Hematopoietic multipotent progenitor cell treated with erythropoietin and hydrocortisone succinate and interleukin-3 and kit ligand, for 4 days (in vitro differentiated cells): ENCODE results near the gene FBXL22.

Experiments
- DNase-seq: peaks from one replicate; pipeline ENCODE4 v3.0.0-alpha.2; 2015

FBXL22 gene

DNA sequence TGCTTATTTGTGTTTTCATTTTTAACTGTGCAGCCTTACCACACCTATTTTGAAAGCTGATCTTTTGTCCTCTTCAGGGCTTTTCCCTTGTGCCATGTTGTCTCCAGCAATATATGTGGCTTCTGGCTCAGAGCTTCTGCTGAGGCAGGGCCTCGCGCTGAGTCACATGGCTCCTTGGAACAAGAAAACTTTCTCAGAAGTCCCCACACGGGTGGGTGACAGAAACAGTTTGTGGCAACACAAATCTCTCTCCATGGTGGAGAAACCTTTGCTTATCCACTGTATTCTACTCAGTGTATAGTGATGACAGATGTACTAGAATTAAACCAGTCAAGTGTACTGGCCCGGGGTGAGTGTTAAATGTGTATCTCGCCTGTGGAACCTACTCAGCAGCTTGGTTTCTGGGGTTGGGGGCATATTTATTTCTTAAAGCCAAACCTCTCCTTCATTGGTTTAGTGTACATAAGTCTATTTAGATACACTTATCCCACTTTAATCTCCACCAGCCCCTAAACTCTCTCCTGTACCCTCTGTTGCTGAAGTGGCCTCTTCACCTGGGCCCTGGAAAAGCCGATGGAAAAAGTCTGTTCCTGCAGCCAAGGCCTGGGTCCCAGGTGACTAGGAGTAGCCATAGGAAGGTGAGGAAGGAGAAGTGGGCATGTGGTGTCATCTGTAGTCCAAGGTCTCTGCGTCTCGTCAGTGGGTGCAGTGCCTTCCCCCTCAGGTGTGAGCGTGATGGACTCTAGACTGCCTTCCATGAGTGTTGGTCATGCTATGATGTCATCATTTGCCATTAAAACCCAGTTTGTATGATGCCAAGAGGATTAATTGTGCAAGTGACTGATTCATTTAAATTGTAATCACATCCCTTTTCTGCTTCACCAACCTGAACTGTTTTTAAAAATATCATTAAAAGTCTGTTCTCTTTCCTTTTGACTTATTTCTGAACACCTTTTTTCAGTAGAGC lies 3.2 kb upstream of the FBXL22 start:
- DNase-seq, result no peak

DNA sequence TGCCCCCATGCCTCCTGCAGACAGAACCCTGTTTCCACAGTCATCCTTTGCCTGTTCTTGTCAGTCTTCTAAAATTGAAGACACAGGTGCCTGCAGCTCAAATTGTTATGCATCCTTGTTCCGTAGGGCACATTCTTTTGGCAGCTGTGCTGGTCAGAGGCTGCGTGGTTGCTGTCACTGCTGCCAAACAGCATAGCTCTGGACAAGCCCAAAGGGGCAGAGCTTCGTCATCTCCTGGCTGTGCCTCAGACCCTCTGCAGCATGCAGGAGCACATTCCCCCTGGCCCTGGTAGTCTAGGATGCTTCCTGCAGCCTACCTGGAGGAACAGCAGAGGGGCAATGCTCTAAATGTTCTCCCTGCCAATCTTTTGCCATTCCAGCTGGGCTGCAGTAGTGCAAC lies 2.1 kb upstream of the FBXL22 start:
- DNase-seq, result no peak

DNA sequence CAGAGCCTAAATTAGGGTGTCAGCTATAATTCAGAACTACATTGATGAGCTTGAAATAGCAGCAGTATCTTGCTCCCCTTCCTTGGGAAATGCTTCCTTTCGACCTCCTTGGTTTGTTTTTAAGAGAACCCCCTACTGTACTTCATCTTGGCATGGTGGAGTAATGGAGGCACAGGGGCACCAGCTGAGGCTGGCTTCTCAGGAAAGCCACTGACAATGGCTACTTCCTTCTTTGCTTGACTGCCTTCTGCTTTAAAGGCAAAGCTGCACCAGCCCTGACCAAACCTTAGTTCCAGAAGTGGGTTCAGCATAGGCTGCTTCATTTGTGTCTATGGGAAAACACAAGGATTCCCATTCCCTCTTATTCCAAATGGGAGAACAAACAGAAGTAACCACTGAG lies 1.5 kb upstream of the FBXL22 start:
- no peak for DNase-seq

DNA sequence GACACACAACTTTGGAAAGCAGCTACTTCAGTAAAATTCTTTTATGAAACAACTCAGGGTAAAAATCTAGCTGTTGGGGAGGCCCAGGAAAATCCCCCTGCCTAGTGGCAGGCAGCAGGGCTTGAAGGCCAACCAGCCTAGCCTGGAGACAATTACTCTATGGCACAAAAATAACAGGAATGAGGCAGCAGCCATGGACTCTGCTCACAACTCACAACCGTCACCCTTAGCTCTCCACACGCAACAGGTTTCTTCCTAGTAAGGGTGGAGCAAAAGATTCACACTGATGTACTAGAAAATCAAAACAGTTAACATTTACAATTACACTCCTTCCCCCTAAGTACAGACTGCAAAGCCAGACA lies 530 bp upstream of the FBXL22 start:
- no peak for DNase-seq

DNA sequence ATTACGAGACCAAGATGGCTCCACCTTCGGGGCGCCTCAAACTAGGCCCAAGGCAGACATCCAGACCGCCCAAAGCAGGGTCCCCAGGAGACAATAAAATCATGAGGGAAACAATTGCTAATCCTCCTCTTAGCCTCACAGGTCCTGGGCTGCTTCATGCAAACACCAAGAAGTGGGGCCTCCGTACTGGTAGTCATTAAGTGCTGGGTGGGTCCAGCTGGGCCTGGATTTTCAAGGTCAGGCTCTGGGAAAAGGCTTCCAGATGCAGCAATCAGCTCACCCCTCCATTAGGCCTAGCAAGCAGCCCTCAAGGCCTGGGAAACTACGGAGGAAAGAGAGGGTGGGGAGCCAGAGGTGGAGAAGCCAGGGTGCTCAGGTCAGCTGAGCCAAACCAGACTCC lies 634 bp downstream of the FBXL22 start:
- no peak for DNase-seq

DNA sequence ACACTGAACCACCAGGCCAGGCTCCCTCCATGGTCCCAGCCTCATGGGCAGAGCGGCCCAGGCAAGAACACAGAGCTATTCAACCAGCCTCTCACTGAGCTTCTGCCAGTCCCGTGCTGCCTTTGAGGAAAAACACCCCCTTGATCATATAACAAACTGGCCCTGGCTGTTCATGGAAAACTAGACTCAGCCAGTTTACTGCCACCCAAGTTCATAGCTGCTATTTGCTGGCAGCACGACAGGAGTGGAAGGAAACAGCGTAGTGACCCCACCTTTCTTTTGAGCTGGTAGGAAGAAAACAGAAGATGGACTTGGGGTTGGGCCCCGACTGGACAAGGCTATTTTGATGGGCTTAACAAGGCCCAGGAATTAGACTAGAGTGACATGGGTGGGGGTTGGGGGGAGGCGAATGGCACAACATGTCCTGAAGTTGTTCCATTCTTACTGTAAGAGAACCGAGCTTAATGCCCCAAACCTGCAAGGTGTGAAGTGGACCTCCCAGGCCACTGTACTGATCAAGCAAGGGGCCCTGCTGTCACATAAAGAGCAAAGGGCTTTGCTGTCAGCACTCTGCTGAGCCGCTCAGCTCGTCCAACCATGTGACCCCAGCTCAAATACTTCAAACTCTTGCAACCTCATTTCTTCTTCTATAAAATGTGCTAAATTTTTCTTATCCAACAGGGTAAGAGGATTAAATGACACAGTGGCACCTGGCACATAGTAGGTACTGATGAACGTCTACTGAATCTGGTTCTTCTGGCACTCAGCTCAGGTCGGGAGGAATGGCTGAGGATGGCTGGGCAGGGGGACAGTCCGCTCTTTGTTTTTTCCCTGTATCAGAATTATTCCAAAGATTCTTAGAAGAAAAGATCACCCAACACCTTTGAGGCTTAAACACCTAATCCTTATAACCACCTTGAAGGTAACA lies 1.6 kb downstream of the FBXL22 start:
- no peak for DNase-seq

DNA sequence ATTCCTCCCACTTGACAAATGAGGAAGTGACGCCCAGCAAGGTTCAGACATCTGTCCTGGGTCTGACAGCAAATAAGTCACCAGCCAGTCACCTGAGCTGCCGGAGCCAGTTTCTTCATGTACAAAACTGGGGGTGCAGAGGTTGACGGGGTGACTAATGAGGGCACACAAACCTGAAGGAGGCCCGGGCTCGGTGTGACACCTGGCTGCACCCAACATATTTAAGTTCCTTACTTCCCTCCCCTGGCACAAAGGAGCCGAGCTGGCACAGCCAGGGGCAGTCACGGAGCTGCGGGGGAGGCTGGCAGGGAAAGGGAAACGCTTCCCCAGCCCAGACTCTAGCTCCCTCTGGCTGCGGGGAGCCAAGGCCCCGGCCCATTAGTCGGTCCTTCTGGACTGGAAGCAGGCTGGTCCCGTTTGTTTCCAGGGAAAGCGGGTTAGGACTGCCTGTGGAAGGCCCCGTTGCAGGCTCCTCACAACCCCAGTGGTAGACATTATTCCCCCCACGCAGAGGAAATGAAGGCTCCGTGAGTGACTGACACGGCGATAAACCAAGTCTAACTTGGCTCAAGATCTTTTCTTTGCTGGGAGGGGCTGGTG lies 2.3 kb downstream of the FBXL22 start:
- DNase-seq, result peak; percentile 73

DNA sequence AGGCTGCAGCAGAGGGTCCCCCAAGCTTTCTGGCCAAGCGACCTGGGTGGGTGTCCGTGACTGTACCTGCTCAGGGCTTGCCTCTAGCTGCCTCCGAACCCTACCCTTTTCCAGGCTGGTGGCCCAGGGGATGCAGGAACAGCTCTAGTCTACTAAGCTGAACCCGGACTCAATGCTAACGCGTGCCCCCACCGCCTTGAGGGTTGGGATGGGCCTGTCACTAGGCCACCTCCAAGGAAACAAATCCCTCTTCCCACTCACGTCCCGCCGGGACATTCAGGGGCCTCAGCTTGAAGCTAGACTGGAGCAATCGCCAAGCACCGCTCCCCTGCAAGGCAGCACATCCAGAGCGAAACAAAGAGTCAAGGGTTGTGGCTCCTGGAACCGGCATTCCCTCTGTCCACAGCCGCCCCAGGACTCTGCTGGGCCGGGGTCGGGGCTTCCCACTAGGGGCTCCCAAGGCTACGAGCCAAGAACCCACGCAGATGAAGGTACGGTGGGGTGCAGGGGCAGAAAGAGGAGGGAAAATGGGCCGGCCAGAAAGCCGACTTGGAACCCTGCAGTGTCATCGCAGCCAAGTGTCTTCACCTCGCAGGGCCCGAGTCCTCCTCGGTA lies 2.9 kb downstream of the FBXL22 start:
- DNase-seq, result peak; percentile 53

DNA sequence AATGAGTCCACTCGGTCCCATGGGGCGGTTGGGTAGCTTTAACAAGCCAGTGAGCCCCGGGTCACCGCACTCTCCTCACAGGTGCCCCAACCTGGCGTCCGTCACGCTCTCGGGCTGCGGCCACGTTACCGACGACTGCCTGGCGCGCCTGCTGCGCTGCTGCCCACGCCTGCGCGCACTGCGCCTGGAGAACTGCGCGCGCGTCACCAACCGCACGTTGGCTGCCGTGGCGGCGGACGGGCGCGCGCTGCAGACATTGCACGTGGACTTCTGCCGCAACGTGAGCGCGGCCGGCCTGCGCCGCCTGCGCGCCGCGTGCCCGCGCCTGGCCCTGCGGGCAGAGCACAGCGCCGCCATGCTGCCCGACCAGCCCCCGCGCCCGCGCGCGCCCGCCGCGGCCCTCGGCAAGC lies 3.4 kb downstream of the FBXL22 start:
- peak; percentile 97 for DNase-seq

DNA sequence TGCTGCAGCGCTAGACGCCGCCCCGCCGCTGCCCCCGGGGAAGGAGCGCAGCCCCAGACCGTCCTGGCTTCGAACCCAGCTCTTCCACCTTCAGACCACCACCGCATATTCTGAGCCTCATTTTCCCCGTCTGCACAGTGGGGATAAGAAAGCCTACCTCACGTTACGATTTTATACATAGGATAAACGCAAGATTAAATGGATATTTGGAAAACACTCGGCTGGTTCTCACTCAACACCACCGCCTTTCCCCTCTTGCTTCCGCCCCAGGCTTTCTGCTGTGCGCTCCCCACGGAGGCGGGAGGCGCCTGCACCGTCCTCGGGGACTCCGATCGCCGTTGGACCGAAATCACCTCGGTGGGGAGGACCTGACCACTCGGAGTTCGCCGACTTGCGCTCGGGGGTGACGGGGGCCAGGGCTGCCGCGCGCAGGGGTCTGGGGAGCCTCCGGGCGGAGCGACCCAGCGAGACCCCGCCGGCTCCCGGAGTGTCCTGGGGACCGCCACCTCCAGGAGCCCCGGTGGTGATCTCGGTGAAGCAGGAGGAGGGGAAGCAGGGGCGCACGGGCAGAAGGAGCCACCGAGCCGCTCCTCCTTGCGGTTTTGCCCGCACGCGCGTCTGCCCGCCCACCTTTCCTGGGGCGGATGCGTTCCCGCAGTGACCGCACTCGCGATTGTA lies 4.0 kb downstream of the FBXL22 start:
- DNase-seq, result peak; percentile 71

DNA sequence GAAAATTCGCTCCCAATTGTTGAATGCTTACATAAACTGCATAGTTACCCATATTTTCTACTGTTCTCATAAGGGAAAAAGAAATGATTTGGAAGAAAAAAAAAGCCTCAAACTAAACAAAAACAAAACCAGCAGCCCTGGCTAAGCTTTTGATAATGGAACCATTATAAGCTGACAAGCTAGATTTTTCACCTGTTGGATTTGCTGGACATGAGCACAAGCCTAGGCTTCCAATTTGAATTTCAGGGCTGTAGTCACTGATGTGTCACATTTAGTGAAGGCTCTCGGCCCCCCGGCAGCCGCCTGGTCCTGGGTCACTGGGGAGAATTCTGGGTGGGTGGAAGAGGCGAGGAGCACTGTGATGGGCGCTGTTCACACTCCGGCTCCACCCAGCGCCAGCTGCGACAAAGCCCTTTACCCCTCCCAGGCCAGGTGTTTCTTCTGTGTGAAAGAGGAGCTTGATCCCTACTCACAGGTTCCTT lies 4.6 kb downstream of the FBXL22 start:
- DNase-seq, result no peak

DNA sequence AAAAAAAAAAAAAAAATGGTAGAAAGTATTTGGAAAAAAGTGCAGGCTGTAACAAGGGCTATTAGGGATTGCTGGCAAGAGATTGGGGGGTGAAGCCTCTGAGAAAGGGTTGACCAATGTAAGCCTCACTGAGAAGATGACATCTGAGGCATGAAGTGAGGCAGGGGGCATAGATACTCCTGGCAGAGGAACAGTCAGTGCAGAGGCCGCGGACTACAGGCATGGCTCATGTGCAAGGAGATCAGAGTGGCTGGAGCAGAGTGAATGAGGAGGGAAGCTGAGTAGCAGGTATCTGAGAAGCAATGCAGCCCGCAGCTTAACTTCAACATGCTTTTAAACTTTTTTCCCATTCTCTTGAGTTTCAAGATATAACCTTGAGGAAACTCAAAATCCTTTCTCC lies 5.4 kb downstream of the FBXL22 start:
- no peak for DNase-seq

DNA sequence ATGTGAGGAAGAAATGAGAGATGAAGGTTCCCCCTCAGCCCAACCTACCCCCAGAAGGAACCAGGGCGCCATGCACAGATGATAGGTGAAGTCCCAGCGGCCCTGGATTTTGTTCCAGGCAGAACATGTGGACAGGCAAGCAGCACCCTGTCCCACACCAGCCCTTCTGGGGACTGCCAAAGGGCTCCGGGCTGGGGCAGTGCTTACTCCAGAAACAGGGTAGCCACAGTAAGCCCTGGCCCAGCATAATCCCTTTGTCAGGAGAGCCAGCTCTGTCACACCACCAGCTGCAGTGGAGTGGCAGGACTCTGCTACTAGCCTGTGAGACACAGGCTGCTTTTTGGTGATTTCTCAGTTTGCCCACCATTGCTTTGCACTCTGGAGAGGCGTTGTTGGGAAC lies 6.3 kb downstream of the FBXL22 start:
- no peak for DNase-seq

DNA sequence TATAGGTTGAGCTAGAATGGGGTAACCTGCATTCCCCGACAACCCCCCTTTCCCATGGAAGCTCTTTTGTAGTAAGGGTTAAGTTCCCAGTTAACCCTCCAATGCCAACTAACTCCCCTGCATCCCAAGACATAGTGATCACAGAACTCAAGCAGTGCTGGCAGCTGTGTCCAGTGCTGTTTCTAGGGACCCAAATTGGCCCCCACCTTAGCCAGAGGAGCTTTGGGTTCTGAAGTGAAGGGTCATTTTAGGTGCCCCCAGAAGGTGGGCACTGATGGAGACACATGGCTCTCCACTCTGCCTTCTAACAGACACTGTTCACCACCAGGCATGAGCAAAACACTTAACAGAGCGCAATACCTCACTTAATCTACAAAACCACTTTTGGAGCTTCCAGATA lies 7.1 kb downstream of the FBXL22 start:
- no peak for DNase-seq

DNA sequence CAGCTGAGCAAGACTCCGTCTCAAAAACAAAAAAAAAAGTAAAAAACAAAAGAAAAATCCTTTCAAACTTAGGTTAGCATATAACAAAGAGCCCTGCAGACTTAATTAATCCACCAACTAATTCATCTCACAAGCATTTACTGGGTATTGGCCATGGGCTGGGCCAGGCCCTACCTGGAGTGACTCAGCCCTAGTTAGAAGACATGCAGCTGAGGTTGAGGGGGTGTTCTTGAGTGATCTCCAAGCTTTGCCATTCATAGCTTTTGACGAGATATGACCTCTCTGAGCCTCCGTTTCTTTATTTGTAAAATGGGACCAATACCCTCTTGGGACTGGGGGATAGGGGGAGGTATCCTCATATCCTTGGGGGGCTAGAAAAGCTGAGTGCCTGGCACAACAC lies 7.8 kb downstream of the FBXL22 start:
- no peak for DNase-seq

DNA sequence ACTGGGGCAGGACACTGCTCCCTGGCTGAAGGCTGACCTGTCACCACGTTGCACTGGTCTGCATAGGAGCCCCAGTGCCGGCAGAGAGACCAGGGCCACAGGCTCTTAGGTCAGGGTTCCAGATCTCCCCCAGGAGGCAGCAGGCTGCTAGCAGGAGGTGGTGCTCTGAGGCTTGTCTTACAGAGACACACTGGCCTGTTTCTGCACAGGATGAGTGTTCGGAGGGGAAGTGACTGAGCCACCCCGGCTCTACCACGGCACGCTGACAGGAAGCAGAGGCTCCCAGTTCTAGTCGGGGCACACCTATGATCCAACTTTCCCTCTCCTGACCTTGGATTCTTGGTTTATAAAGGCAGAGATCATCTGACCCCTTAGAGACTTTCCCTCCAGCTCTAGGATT lies 8.6 kb downstream of the FBXL22 start:
- peak; percentile 64 for DNase-seq

DNA sequence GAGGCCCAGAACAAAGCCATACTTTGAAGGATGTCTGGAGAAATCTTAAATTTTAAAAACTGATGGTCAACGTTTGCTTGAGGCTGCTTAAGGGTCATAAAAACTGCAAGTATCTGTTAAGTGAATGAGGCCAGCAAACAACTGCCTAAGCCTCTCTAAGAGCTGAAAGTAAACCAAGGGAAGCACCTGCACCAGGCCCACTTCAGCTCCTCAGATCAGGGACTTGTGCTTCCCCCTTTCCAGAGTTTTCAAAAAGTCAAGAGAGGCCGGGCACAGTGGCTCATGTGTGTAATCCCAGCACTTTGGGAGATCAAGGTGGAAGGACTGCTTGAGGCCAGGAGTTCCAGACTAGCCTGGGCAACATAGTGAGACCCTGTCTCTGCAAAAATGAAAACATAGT lies 9.1 kb downstream of the FBXL22 start:
- no peak for DNase-seq

DNA sequence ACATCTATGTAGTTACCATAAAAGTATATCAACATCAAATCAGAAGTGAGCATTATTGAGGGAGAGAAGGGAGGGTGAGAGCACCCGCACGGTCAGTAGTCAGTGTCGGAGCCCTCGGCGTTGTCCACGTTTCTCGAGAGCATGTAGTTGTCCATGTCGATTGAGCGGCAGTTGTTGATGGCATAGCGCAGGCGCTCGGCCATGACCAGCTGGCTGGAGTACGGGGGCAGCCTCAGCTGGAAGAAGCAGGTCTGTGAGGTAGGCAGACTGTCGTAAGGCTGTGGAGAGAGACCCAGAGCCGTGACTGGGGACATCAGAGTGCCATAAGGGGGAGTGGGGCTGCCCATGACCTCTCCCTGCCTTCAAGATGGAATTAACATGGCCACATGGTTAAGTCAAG lies 11.8 kb downstream of the FBXL22 start:
- DNase-seq, result no peak

DNA sequence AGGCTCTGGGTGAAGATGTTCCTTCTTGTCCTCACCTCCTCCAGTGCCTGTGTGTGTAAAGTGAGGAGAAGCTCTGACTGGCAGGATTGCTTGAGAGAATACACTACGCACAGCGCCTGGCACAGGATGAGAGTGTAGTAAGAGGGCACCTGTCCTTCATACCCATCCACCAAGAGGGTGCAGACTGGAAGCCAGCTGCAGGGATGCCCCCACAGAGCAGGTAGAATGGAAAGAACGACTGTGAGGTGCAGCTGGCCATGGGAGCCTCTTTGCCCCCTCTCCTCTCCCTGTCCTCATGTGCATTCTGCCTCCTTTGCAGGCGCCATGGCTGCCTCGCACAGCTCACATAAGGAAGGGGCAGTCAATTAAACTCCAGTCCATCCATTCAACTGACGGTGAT lies 12.3 kb downstream of the FBXL22 start:
- DNase-seq, result no peak

DNA sequence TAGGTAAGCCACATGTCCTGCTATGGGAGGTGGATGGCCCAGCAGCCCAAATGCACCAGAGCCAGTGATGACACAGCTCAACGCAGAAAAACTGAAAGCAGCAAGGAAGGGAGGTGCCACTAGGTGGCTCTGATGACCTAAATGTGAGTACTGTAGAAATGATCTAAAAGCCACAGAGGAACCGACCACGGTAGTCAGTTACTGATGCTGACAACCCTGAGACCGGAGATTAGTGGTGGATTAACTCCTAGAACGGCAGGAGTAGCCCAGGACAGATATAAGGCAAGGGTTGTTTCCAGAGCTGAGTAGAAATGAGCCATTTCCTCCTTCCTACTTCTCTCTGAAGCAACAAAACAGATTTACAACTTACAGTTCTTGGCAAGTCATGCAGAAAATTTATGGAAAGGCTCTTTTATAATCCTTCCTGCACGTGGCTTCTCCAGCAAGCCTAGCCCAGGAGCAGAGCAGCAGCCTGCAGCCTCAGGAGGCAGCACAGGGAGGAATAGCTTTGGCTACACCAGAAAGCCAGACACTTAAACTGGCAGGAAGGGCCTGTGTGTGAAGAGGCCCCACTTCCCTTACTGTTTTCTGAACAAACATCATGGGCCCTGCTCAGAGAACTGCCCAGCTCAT lies 13.1 kb downstream of the FBXL22 start:
- DNase-seq, result peak; percentile 92

DNA sequence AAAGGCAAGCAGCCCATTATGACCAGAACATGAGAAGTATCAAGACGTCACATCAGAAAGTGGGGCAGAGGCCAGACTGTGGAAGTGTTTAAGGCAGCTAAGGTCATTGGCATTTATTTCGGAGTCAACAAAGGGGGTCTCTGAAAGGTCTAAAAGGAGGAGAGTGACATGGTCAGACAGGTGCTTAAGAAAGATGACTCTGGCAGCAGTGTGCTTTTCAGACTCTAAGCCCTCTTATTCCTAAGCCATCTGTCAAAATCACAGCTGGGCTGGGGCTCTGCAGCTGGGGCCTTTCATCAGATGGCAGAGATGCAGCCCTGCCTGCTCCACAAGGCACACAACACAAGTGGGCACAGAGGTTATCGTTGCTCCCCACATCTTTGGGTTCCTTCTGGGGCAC lies 14.0 kb downstream of the FBXL22 start:
- peak; percentile 40 for DNase-seq

DNA sequence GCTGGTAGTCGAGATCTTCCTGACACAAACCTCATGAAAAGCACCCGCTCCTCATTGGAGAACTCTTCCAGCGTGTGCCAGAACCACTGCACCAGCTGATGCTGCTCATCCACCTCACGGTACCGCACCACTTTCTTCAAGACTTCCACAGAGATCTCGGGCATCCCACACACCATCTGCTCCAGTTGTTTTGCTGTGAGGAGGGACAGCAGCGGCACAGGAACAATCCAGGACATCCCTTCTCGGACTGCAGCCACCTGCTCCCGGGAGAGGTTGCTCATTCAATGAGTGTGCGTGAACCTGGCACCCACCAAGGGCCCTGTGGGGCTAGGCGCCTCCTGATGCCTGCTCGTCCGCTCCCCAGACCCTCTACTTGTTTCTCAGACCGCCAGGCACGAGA lies 15.1 kb downstream of the FBXL22 start:
- no peak for DNase-seq
